ENCODE data around the gene DND1.

DND1 gene

GRCh38 chr5:140690941-140691924 lies 17.9 kb upstream of the DND1 start, which contains the start of the genes HARS1 and HARS2:
HARS1 (minus strand) TSS chr5:140691370; CDS start chr5:140691304, 66 bp downstream.
HARS2 (plus strand) TSS chr5:140691455; CDS start chr5:140691649, 194 bp downstream.
- peak within 1 kb of the TSS; percentile 87 for H3K4me3 ChIP-seq (ENCODE audit: low read depth, low read length)
- TF ChIP-seq CTCF (IDR thresholded peaks at IDR 0.05; ENCODE audit: insufficient read depth, low read length, missing control alignments), result peak; percentile 5
- ChIA-PET POLR2A (interaction anchor here (0.5 to 1.9 kb wide), 11 partner anchors 9 to 1250 kb away, joined by 3 to 19 read pairs (median 4); partner anchors contain the start of genes DND1, IK, NDUFA2 and WDR55), CTCF (interaction anchor here (0.8 to 2.5 kb wide), 5 partner anchors 9 to 1270 kb away, joined by 3 to 6 read pairs (median 4); partner anchors contain the start of gene ZMAT2)
- DNase-seq (ENCODE audit: low read depth, low spot score), result peak; percentile 54

GRCh38 chr5:140690376-140690932 lies 17.1 kb upstream of the DND1 start:
- CTCF ChIA-PET, result interaction anchor here (0.8 to 2.5 kb wide), 5 partner anchors 10 to 1271 kb away, joined by 3 to 6 read pairs (median 4); partner anchors contain the start of gene ZMAT2
- TF ChIP-seq CTCF (IDR thresholded peaks at IDR 0.05; ENCODE audit: insufficient read depth, low read length, missing control alignments), result no peak
- POLR2A ChIA-PET, result interaction anchor here (0.6 to 1.9 kb wide), 10 partner anchors 10 to 1251 kb away, joined by 3 to 19 read pairs (median 4); partner anchors contain the start of genes DND1, IK, NDUFA2 and WDR55

GRCh38 chr5:140678993-140679392 lies 5.6 kb upstream of the DND1 start:
- CTCF ChIA-PET, result no interaction called here
- no peak overlapping the region for H3K4me3 ChIP-seq (ENCODE audit: low read depth, low read length)
- DNase-seq (ENCODE audit: low read depth, low spot score), result no peak
- POLR2A ChIA-PET, result no interaction called here
- no peak for TF ChIP-seq CTCF (IDR thresholded peaks at IDR 0.05; ENCODE audit: insufficient read depth, low read length, missing control alignments)

More at GRCh38 chr5:140690376-140690932, 17.1 kb upstream of the DND1 start:
- peak overlapping the region; percentile 87 for H3K4me3 ChIP-seq (ENCODE audit: low read depth, low read length)
- no peak for DNase-seq (ENCODE audit: low read depth, low spot score)

GRCh38 chr5:140677947-140678346 lies 4.6 kb upstream of the DND1 start:
- H3K4me3 ChIP-seq (ENCODE audit: low read depth, low read length), result no peak overlapping the region
- TF ChIP-seq CTCF (IDR thresholded peaks at IDR 0.05; ENCODE audit: insufficient read depth, low read length, missing control alignments), result no peak
- POLR2A ChIA-PET, result no interaction called here
- DNase-seq (ENCODE audit: low read depth, low spot score), result no peak
- CTCF ChIA-PET, result interaction anchor here (1.7 kb wide), 1 partner anchor 12 kb away, joined by 6 read pairs; the partner anchor contains the start of genes HARS1 and HARS2

GRCh38 chr5:140674629-140675028 lies 1.3 kb upstream of the DND1 start:
- CTCF ChIA-PET, result interaction anchor here (0.8 to 1.3 kb wide), 2 partner anchors 12 to 128 kb away, joined by 3 read pairs; partner anchors contain the start of gene EIF4EBP3
- POLR2A ChIA-PET, result interaction anchor here (0.5 to 1.1 kb wide), 2 partner anchors 16 to 118 kb away, joined by 5 read pairs; partner anchors contain the start of genes HARS1 and HARS2
- H3K4me3 ChIP-seq (ENCODE audit: low read depth, low read length), result no peak overlapping the region
- DNase-seq (ENCODE audit: low read depth, low spot score), result no peak
- no peak for TF ChIP-seq CTCF (IDR thresholded peaks at IDR 0.05; ENCODE audit: insufficient read depth, low read length, missing control alignments)
